GM12865 (cell line): ENCODE data around the gene EMC9.

ENCODE experiments used
- DNase-seq: peaks from one replicate; pipeline ENCODE4 v3.0.0; 2010; ENCODE audit warnings: low read depth
- H3K4me3 ChIP-seq: 2 replicates; pipeline ENCODE4 v1.5.1; 2011; ENCODE audit warnings: mild to moderate bottlenecking, low read depth, low read length, control low read depth
- TF ChIP-seq, protein P1 (sequence below): IDR thresholded peaks from 2 replicates; pipeline ENCODE4 v1.5.1; 2011; ENCODE audit warnings: low read length, control low read depth, low read depth, inconsistent platforms; ENCODE audit not compliant: insufficient read depth; ENCODE audit errors: missing control alignments

The EMC9 gene

GRCh38 chr14:24176599-24176998 is 35.2 kb upstream of the EMC9 start:
- H3K4me3 ChIP-seq: no peak overlapping the region
- DNase-seq: no peak
- TF ChIP-seq, protein P1, sequence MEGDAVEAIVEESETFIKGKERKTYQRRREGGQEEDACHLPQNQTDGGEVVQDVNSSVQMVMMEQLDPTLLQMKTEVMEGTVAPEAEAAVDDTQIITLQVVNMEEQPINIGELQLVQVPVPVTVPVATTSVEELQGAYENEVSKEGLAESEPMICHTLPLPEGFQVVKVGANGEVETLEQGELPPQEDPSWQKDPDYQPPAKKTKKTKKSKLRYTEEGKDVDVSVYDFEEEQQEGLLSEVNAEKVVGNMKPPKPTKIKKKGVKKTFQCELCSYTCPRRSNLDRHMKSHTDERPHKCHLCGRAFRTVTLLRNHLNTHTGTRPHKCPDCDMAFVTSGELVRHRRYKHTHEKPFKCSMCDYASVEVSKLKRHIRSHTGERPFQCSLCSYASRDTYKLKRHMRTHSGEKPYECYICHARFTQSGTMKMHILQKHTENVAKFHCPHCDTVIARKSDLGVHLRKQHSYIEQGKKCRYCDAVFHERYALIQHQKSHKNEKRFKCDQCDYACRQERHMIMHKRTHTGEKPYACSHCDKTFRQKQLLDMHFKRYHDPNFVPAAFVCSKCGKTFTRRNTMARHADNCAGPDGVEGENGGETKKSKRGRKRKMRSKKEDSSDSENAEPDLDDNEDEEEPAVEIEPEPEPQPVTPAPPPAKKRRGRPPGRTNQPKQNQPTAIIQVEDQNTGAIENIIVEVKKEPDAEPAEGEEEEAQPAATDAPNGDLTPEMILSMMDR: no peak

- TF ChIP-seq, protein P1: no peak
- DNase-seq: no peak
- H3K4me3 ChIP-seq: peak overlapping the region; percentile 48
Observed at GRCh38 chr14:24172871-24173281, 31.5 kb upstream of the EMC9 start.

- TF ChIP-seq, protein P1: no peak
- DNase-seq: no peak
- H3K4me3 ChIP-seq: peak overlapping the region; percentile 48
Observed at GRCh38 chr14:24172261-24172860, 31.0 kb upstream of the EMC9 start.

GRCh38 chr14:24171422-24172260 is 30.2 kb upstream of the EMC9 start, which contains the start of gene REC8:
Gene REC8, plus strand, starts transcription at chr14:24172080. Its CDS starts 473 bp downstream, at chr14:24172553.
- peak; percentile 97 for DNase-seq
- peak within 1 kb of the TSS; percentile 48 for H3K4me3 ChIP-seq
- TF ChIP-seq, protein P1: no peak

GRCh38 chr14:24167469-24168114 is 26.2 kb upstream of the EMC9 start:
- TF ChIP-seq, protein P1: no peak
- DNase-seq: no peak
- H3K4me3 ChIP-seq: no peak overlapping the region

GRCh38 chr14:24165785-24166184 is 24.4 kb upstream of the EMC9 start:
- H3K4me3 ChIP-seq: no peak overlapping the region
- DNase-seq: no peak
- TF ChIP-seq, protein P1: no peak
